Hepatocyte (in vitro differentiated cells): ENCODE data around the gene TM7SF3. TPM values are rescaled to one million over a fixed set of nuclear protein-coding genes. Genes with fewer than 3 reads are reported as not detected.

Experiments used
- DNase-seq: peaks from one replicate; pipeline ENCODE4 v3.0.0-alpha.2; 2016; ENCODE audit warnings: low spot score
- H2AFZ ChIP-seq: fragments of 200-600 bp; sonication (generic); 2 replicates; pipeline ENCODE4 v1.6.0; 2016; ENCODE audit warnings: antibody characterized with exemption, mild to moderate bottlenecking
- H3K27ac ChIP-seq: fragments of 200-600 bp; sonication (generic); 2 replicates; pipeline ENCODE4 v1.5.1; 2016; ENCODE audit warnings: mild to moderate bottlenecking
- H3K27me3 ChIP-seq: fragments of 200-600 bp; sonication (generic); 2 replicates; pipeline ENCODE4 v1.6.1; 2016
- H3K36me3 ChIP-seq: fragments of 200-600 bp; sonication (generic); replicated peaks from 2 replicates; pipeline ENCODE4 v1.5.1; 2016; ENCODE audit warnings: low read depth; ENCODE audit not compliant: insufficient read depth
- H3K4me1 ChIP-seq: fragments of 200-600 bp; sonication (generic); 2 replicates; pipeline ENCODE4 v1.5.1; 2016; ENCODE audit warnings: mild to moderate bottlenecking, moderate library complexity; ENCODE audit not compliant: insufficient read depth
- H3K4me2 ChIP-seq: fragments of 200-600 bp; sonication (generic); 2 replicates; pipeline ENCODE4 v1.6.0; 2016
- H3K4me3 ChIP-seq: fragments of 200-600 bp; sonication (generic); 2 replicates; pipeline ENCODE4 v1.5.1; 2016; ENCODE audit warnings: mild to moderate bottlenecking
- H3K79me2 ChIP-seq: fragments of 200-600 bp; sonication (generic); 2 replicates; pipeline ENCODE4 v1.6.0; 2017; ENCODE audit warnings: mild to moderate bottlenecking
- H3K9me2 ChIP-seq: fragments of 200-600 bp; sonication (generic); replicated peaks from 2 replicates; pipeline ENCODE4 v1.6.0; 2017; ENCODE audit warnings: mild to moderate bottlenecking; ENCODE audit not compliant: insufficient read depth
- H3K9me3 ChIP-seq: fragments of 200-600 bp; sonication (generic); 2 replicates; pipeline ENCODE4 v1.5.1; 2016; ENCODE audit warnings: low read depth, mild to moderate bottlenecking
- H4K20me1 ChIP-seq: fragments of 200-600 bp; sonication (generic); 2 replicates; pipeline ENCODE4 v1.6.0; 2016; ENCODE audit warnings: mild to moderate bottlenecking; ENCODE audit not compliant: insufficient read depth, poor library complexity, severe bottlenecking
- EZH2 ChIP-seq: fragments of 200-600 bp; sonication (generic); IDR thresholded peaks from 2 replicates; pipeline ENCODE4 v1.6.1; 2016; ENCODE audit warnings: antibody characterized with exemption, mild to moderate bottlenecking, borderline replicate concordance
- EZH2phosphoT487 ChIP-seq: fragments of 200-600 bp; sonication (generic); IDR thresholded peaks from one replicate; pipeline ENCODE4 v1.6.1; 2018; ENCODE audit warnings: antibody characterized with exemption, mild to moderate bottlenecking, low read depth, moderate library complexity; ENCODE audit not compliant: unreplicated experiment, severe bottlenecking
- WGBS: methylation state at CpG from one replicate; pipeline ENCODE4 v1.1.6; 2016; ENCODE audit warnings: low lambda C conversion rate; ENCODE audit errors: missing lambda C conversion rate; 5-methylcytosine and 5-hydroxymethylcytosine counted together
- polyA plus RNA-seq: library from polyadenylated mRNA; unstranded; fragments of >200 nt; fragmentation: Nextera tagmentation; extraction: Ambion mirVana; gene quantifications from 2 replicates; pipeline ENCODE4 v1.2.1, GENCODE V29; 2016
- total RNA-seq: library from RNA; depleted of rRNA; stranded (reverse); fragments of >200 nt; gene quantifications from 2 replicates; pipeline ENCODE4 v1.2.3, GENCODE V29; 2014
- TF ChIP-seq, protein P1 (sequence below): fragments of 200-600 bp; sonication (generic); IDR thresholded peaks from 2 replicates; pipeline ENCODE4 v1.5.1; 2016; ENCODE audit warnings: antibody characterized with exemption, mild to moderate bottlenecking; ENCODE audit not compliant: poor library complexity

Gene TM7SF3
- total and polyA plus RNA-seq, 2 experiments from 2014 or later = 41.2 to 52.1 TPM

DNA sequence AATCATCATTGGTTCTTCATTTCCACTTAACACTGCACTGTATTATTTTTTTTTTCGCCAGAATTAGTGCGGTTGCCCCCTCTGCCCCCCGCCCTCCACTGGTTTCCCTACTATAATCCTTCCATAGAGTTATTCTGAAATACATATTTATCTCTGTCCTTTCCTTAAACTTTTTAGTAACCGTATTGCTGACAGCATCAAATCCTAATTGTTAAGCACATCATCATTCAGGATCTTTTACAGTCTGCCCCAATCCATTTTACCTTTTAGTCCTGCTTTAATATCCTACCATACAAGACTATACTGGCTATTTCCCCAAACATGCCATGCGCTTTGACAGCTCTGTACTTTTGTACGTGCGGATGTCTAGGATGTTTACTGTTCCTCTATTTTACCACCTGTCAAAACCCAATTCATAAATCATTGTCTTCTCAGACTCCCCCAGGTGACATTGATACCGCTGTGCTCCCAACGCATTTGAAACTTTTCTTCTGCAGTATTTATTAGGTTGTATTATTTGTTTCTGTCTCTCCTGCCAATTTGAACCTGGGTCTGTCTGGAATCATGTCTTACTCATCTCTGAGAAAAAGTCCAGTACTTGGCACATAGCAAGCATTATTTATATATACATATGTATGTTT is 74.9 kb downstream of the TM7SF3 start:
- DNase-seq = no peak
- WGBS = 18% methylated on average over 9 of the region's 9 CpGs
- Histone ChIP-seq H2AFZ (peak overlapping the region; percentile 60), H3K79me2 (peaks cover 84% of the 10 kb centered on the region), H3K36me3 (no peaks in the 10 kb centered on the region), H3K9me2 (no peaks in the 10 kb centered on the region), H3K9me3 (no peaks in the 10 kb centered on the region), H3K4me1 (peaks cover 20% of the 10 kb centered on the region), H4K20me1 (peaks cover 16% of the 10 kb centered on the region), H3K27ac (peak overlapping the region; percentile 96), H3K4me3 (peak overlapping the region; percentile 56), H3K4me2 (peak overlapping the region; percentile 89), H3K27me3 (no peaks in the 10 kb centered on the region)
- no peak for TF ChIP-seq EZH2phosphoT487
- TF ChIP-seq, protein P1, sequence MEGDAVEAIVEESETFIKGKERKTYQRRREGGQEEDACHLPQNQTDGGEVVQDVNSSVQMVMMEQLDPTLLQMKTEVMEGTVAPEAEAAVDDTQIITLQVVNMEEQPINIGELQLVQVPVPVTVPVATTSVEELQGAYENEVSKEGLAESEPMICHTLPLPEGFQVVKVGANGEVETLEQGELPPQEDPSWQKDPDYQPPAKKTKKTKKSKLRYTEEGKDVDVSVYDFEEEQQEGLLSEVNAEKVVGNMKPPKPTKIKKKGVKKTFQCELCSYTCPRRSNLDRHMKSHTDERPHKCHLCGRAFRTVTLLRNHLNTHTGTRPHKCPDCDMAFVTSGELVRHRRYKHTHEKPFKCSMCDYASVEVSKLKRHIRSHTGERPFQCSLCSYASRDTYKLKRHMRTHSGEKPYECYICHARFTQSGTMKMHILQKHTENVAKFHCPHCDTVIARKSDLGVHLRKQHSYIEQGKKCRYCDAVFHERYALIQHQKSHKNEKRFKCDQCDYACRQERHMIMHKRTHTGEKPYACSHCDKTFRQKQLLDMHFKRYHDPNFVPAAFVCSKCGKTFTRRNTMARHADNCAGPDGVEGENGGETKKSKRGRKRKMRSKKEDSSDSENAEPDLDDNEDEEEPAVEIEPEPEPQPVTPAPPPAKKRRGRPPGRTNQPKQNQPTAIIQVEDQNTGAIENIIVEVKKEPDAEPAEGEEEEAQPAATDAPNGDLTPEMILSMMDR = no peak
- TF ChIP-seq EZH2 = no peak

DNA sequence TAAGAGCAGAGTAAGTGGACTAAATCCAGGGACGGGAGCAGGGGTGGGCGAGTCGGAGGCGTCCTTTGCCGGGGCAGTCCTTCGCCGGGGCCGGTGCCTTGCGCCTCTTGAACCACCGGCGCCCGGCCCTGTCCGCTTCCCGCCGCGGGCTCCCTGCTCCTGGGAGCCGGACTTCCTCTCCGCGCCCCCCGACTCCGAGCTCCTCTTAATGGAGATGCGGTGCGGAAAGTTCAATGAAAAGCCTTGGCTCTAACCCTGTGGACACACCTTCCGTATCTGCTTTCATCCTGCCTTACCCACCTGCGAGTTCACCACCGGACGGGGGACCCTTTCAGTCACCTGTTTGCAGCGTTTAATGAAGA is 75.5 kb downstream of the TM7SF3 start:
- Histone ChIP-seq H3K9me2 (no peaks in the 10 kb centered on the region), H3K79me2 (peaks cover 83% of the 10 kb centered on the region), H3K36me3 (no peaks in the 10 kb centered on the region), H3K4me1 (peaks cover 20% of the 10 kb centered on the region), H3K9me3 (no peaks in the 10 kb centered on the region), H3K27me3 (no peaks in the 10 kb centered on the region), H3K27ac (peak overlapping the region; percentile 96), H3K4me3 (peak overlapping the region; percentile 56), H2AFZ (peak overlapping the region; percentile 60), H3K4me2 (peak overlapping the region; percentile 89), H4K20me1 (peaks cover 16% of the 10 kb centered on the region)
- no peak for DNase-seq
- WGBS = under 1% methylated on average over 27 of the region's 28 CpGs
- TF ChIP-seq, protein P1 = no peak
- TF ChIP-seq EZH2 (no peak), EZH2phosphoT487 (no peak)

DNA sequence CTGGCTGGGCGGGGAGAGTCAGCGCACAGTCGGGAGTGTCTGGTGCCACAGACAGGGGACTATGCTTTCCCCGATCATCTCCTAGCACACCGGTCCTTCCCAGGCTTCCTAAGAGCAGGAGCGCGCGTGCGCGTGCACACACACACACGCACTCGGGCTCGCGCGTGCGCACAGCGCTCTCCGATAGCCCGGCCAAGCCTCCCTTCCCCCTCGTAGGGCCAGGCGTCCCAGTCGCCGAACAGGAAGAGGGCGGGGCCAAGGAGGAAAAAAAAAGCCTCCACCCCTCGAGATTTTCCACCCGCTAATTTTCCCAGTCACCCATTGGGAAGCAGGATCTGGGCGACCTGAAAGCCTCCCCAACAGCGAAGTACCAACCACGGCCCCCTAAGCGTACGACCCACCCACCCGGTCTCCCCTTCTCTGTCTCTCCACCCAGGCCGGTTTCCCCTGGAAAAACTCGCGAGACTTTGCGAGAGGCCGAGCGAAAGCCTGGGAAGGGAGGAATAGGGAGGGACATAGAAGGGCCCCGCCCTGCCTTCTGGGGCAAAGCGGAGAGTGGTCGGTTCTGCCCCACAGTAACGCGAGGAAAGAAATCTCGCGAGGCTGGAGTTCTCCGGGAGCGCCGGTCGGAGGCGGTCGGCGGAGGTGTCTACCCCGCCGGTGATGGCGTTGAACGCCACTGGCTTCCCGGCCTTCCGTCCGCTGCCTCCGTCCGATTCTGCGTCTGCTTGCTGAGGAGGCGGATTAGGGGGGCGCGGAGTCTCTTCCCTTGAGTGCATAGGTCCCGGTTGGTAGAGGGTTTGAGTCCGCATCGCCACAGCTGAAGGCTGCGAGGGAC is 76.1 kb downstream of the TM7SF3 start, which contains the start of the genes FGFR1OP2 and INTS13:
FGFR1OP2 (plus strand) TSS at position 608 of the 838 bp plus-strand sequence. CDS start 15,689 bp downstream, outside the sequence.
INTS13 (minus strand) TSS at position 119 of the 838 bp plus-strand sequence. CDS start 1,178 bp downstream, outside the sequence.
- Histone ChIP-seq H2AFZ (peak within 1 kb of the TSS; percentile 60), H3K27me3 (no peaks in the 10 kb centered on the region), H3K36me3 (no peaks in the 10 kb centered on the region), H3K9me2 (no peaks in the 10 kb centered on the region), H3K4me2 (peak within 1 kb of the TSS; percentile 89), H3K4me1 (peaks cover 20% of the 10 kb centered on the region), H3K27ac (peak within 1 kb of the TSS; percentile 96), H4K20me1 (peaks cover 16% of the 10 kb centered on the region), H3K79me2 (peaks cover 83% of the 10 kb centered on the region), H3K9me3 (no peaks in the 10 kb centered on the region), H3K4me3 (peak within 1 kb of the TSS; percentile 81)
- TF ChIP-seq EZH2 (no peak), EZH2phosphoT487 (no peak)
- TF ChIP-seq, protein P1 = no peak
- WGBS = 1% methylated on average over 67 of the region's 69 CpGs
- DNase-seq = peak; percentile 100
